HCT116 (cell line): ENCODE measurements around the gene METTL27. TPM values are rescaled to one million over a fixed set of nuclear protein-coding genes. Genes with fewer than 3 reads are reported as not detected.
A peak's percentile ranks its signal among the peaks of the same experiment; 100 is the strongest.

Experiments
- ATAC-seq: fragments of 200-7000 bp; cut with Tn5 transposase; 2 replicates; pipeline ENCODE4 v1.9.1; 2020; ENCODE audit warnings: mild to moderate bottlenecking, moderate library complexity
- BruUV-seq: library from RNA; stranded (reverse); fragments of 400-500 nt; replicated peaks from 2 replicates; lab custom pipeline; 2021; lab: Mats Ljungman, UMichigan
- CTCF ChIA-PET: fragments of 300-600 bp; sonication (Branson Sonifier 250); formaldehyde crosslinking; loops from one replicate; lab custom pipeline; 2021; ENCODE audit warnings: antibody characterized with exemption; lab: Charles Lee
- POLR2A ChIA-PET: fragments of 300-600, 350-600 bp; sonication (Branson Sonifier 250); formaldehyde crosslinking; loops from one replicate; lab custom pipeline; 2021; ENCODE audit warnings: antibody characterized with exemption; lab: Charles Lee
- RAD21 ChIA-PET, 2 experiments: fragments of 300-600 bp; sonication (Branson Sonifier 250); formaldehyde crosslinking; loops; one replicate each; lab custom pipeline; 2023; ENCODE audit warnings: low total read pairs in 2 of 2; ENCODE audit not compliant: uncharacterized antibody in 2 of 2, unreplicated experiment in 2 of 2, low non-redundant PET in 1 of 2; lab: Charles Lee
- DNase-seq: peaks from one replicate; pipeline ENCODE4 v3.0.0-alpha.2; 2010; ENCODE audit warnings: low read depth, low spot score
- H2AFZ ChIP-seq: fragments of 200-600 bp; shearing (Covaris generic), sonication (generic); 2 replicates; pipeline ENCODE4 v1.6.1; 2017; ENCODE audit warnings: low read depth, mixed run types, mixed read lengths, antibody characterized with exemption, low read length; ENCODE audit not compliant: poor library complexity, severe bottlenecking
- H3K27ac ChIP-seq: 2 replicates; pipeline ENCODE4 v1.5.1; 2012; ENCODE audit warnings: low read depth, low read length
- H3K27me3 ChIP-seq: fragments of 200-600 bp; sonication (generic); 2 replicates; pipeline ENCODE4 v1.6.1; 2016; ENCODE audit warnings: mixed run types, low read length, mixed read lengths; ENCODE audit not compliant: insufficient read depth
- H3K36me3 ChIP-seq, 2 experiments: fragments of 200-500 bp in 1 of 2; fragments of 200-600 bp in 1 of 2; sonication (Bioruptor generic) in 1 of 2; sonication (generic) in 1 of 2; 2 replicates each; pipeline versions ENCODE4 v1.5.1 to v1.6.1; 2014 to 2016; ENCODE audit warnings: low read length in 2 of 2, inconsistent platforms in 1 of 2, mixed read lengths in 1 of 2, mixed run types in 1 of 2; ENCODE audit not compliant: insufficient read depth in 2 of 2, control insufficient read depth in 1 of 2
- H3K4me1 ChIP-seq, 2 experiments: fragments of 200-600 bp in 1 of 2; sonication (generic) in 1 of 2; 2 replicates each; pipeline versions ENCODE4 v1.5.1 to v1.6.1; 2012 to 2017; ENCODE audit warnings: low read length in 2 of 2, inconsistent platforms in 1 of 2, mild to moderate bottlenecking in 1 of 2, mixed read lengths in 1 of 2, mixed run types in 1 of 2, moderate library complexity in 1 of 2; ENCODE audit not compliant: insufficient read depth in 2 of 2, control insufficient read depth in 1 of 2
- H3K4me2 ChIP-seq: fragments of 200-600 bp; sonication (generic); 2 replicates; pipeline ENCODE4 v1.6.1; 2017; ENCODE audit warnings: mixed run types, low read length, mixed read lengths
- H3K4me3 ChIP-seq, 2 experiments: fragments of 200-600 bp in 1 of 2; sonication (generic) in 1 of 2; replicated peaks in 1 of 2; 2 replicates each; pipeline ENCODE4 v1.5.1; 2011 to 2016; ENCODE audit warnings: low read length in 2 of 2, control low read depth in 1 of 2, low read depth in 1 of 2, mild to moderate bottlenecking in 1 of 2, mixed read lengths in 1 of 2, mixed run types in 1 of 2
- H3K79me2 ChIP-seq: fragments of 200-600 bp; sonication (generic); 2 replicates; pipeline ENCODE4 v1.6.1; 2017; ENCODE audit warnings: mild to moderate bottlenecking, mixed run types, low read length, moderate library complexity, mixed read lengths; ENCODE audit not compliant: insufficient read depth
- H3K9ac ChIP-seq: fragments of 200-600 bp; sonication (generic); 2 replicates; pipeline ENCODE4 v1.6.1; 2016; ENCODE audit warnings: low read length, mixed read lengths
- H3K9me2 ChIP-seq: fragments of 200-600 bp; sonication (generic), shearing (Covaris generic); 2 replicates; pipeline ENCODE4 v1.6.1; 2017; ENCODE audit warnings: mixed run types, mild to moderate bottlenecking, moderate library complexity; ENCODE audit not compliant: insufficient read depth
- H3K9me3 ChIP-seq, 2 experiments: fragments of 200-500 bp in 1 of 2; fragments of 200-600 bp in 1 of 2; sonication (Bioruptor generic) in 1 of 2; sonication (generic) in 1 of 2; 2 replicates each; pipeline ENCODE4 v1.6.1; 2014 to 2017; ENCODE audit warnings: low read length in 2 of 2, mixed read lengths in 2 of 2, inconsistent platforms in 1 of 2, low read depth in 1 of 2, mild to moderate bottlenecking in 1 of 2, mixed run types in 1 of 2, moderate library complexity in 1 of 2; ENCODE audit not compliant: control insufficient read depth in 1 of 2, insufficient read depth in 1 of 2
- H4K20me1 ChIP-seq: fragments of 200-600 bp; sonication (generic), shearing (Covaris generic); 2 replicates; pipeline ENCODE4 v1.6.1; 2017; ENCODE audit warnings: mixed run types, mild to moderate bottlenecking, moderate library complexity; ENCODE audit not compliant: insufficient read depth
- CBX3 ChIP-seq: IDR thresholded peaks from 2 replicates; pipeline ENCODE4 v1.6.1; 2012; ENCODE audit warnings: low read depth
- ELF1 ChIP-seq: IDR thresholded peaks from 2 replicates; pipeline ENCODE4 v1.6.1; 2012; ENCODE audit warnings: low read depth, borderline replicate concordance
- EZH2 ChIP-seq: fragments of 200-600 bp; sonication (generic); IDR thresholded peaks from 2 replicates; pipeline ENCODE4 v1.6.1; 2017; ENCODE audit warnings: antibody characterized with exemption, mixed run types
- EZH2phosphoT487 ChIP-seq: fragments of 200-600 bp; IDR thresholded peaks from 2 replicates; pipeline ENCODE4 v1.6.1; 2018; ENCODE audit warnings: antibody characterized with exemption, borderline replicate concordance
- FOSL1 ChIP-seq: IDR thresholded peaks from 2 replicates; pipeline ENCODE4 v1.6.1; 2012; ENCODE audit warnings: low read depth
- JUND ChIP-seq: IDR thresholded peaks from 2 replicates; pipeline ENCODE4 v1.6.1; 2012
- POLR2A ChIP-seq: IDR thresholded peaks from 2 replicates; pipeline ENCODE4 v1.7.0; 2011; ENCODE audit warnings: borderline replicate concordance; ENCODE audit not compliant: insufficient read depth, insufficient read length; ENCODE audit errors: extremely low read depth
- POLR2AphosphoS5 ChIP-seq: IDR thresholded peaks from 2 replicates; pipeline ENCODE4 v1.6.1; 2011; ENCODE audit warnings: mild to moderate bottlenecking, low read depth, low read length, moderate library complexity
- RAD21 ChIP-seq: IDR thresholded peaks from 2 replicates; pipeline ENCODE4 v1.6.1; 2012; ENCODE audit warnings: low read depth, mild to moderate bottlenecking
- SIN3A ChIP-seq: IDR thresholded peaks from 2 replicates; pipeline ENCODE4 v1.6.1; 2012; ENCODE audit warnings: low read depth
- SP1 ChIP-seq: IDR thresholded peaks from 2 replicates; pipeline ENCODE4 v1.6.1; 2012; ENCODE audit warnings: low read depth
- SRF ChIP-seq: IDR thresholded peaks from 2 replicates; pipeline ENCODE4 v1.6.1; 2012; ENCODE audit warnings: low read depth
- TCF7L2 ChIP-seq: IDR thresholded peaks from 2 replicates; pipeline ENCODE4 v1.7.0; 2011; ENCODE audit warnings: borderline replicate concordance, inconsistent platforms; ENCODE audit not compliant: insufficient read depth, insufficient read length; ENCODE audit errors: extremely low read depth
- YY1 ChIP-seq: IDR thresholded peaks from 2 replicates; pipeline ENCODE4 v1.6.1; 2011; ENCODE audit warnings: low read length, low read depth, moderate library complexity, mild to moderate bottlenecking; ENCODE audit not compliant: insufficient replicate concordance; ENCODE audit errors: extremely low read depth
- ZFX ChIP-seq: fragments of 450-650 bp; IDR thresholded peaks from 2 replicates; pipeline ENCODE4 v1.6.1; 2017
- ZNF274 ChIP-seq: fragments of 200-500 bp; sonication (Bioruptor generic); IDR thresholded peaks from 2 replicates; pipeline ENCODE4 v1.6.1; 2014; ENCODE audit warnings: mild to moderate bottlenecking, low read depth, low read length, inconsistent platforms
- intact Hi-C: fragments of 100-400 bp; cut with micrococcal nuclease; formaldehyde crosslinking; loops from 2 replicates; pipeline ENCODE4 v1.10.0; 2022
- total RNA-seq: library from RNA; stranded (reverse); gene quantifications from one replicate; pipeline ENCODE4 v1.2.1, GENCODE V29; 2021; ENCODE audit not compliant: unreplicated experiment
- TF ChIP-seq, protein P1 (sequence below): IDR thresholded peaks from 2 replicates; pipeline ENCODE4 v1.6.1; 2012
- TF ChIP-seq, protein P2 (sequence below): IDR thresholded peaks from 2 replicates; pipeline ENCODE4 v1.6.1; 2012
- TF ChIP-seq, protein P3 (sequence below): IDR thresholded peaks from 2 replicates; pipeline ENCODE4 v1.6.1; 2012; ENCODE audit warnings: low read depth
- TF ChIP-seq, protein P4 (sequence below), 3 experiments: fragments of 200-600 bp in 1 of 3; sonication (generic) in 1 of 3; IDR thresholded peaks in 2 of 3; conservative IDR thresholded peaks in 1 of 3; 2 replicates each; pipeline ENCODE4 v1.5.1; 2012 to 2017; ENCODE audit warnings: low read depth in 2 of 3, low read length in 2 of 3, antibody characterized with exemption in 1 of 3, borderline replicate concordance in 1 of 3, control low read depth in 1 of 3, mild to moderate bottlenecking in 1 of 3, mixed read lengths in 1 of 3, mixed run types in 1 of 3, moderate library complexity in 1 of 3; ENCODE audit not compliant: insufficient read depth in 1 of 3

The METTL27 gene
- total RNA-seq, 1 experiment from 2014 or later: 30.4 TPM

DNA sequence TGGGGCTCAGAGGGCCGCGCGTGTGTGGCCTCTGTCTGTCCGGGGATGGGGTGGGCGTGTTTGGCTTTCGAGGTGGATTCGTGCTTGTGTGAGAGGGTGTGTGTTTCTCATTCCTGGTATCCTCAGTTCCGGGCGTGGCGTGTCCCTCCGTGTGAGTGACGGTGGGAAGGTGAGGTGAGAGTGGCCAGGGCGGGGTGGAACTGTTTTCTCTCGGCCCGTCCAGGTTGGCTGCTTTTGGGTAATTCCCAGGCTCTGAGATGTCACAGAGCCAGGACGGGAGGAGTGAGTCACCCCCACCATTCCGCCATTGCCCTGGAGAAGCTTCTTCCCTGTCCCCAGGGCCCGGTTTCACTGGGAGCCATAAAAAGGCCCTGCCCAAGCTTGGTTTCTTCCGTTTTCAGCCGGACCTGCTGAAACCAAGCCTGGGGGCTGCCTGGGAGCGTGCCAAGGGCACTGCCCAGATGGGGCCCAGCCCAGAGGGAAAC, 32.8 kb downstream of the METTL27 start:
- ChIA-PET RAD21 (interaction anchor here (0.6 to 1.7 kb wide), 4 partner anchors 10 to 33 kb away, joined by 3 to 6 read pairs (median 3); no protein-coding TSS in a partner anchor), CTCF (interaction anchor here (0.7 to 1.9 kb wide), 4 partner anchors 10 to 33 kb away, joined by 3 to 6 read pairs (median 4); partner anchors contain the start of gene METTL27), POLR2A (interaction anchor here (1.0 to 3.9 kb wide), 9 partner anchors 11 to 75 kb away, joined by 3 to 41 read pairs (median 6); partner anchors contain the start of genes CLDN4 and METTL27)
- Histone ChIP-seq H3K9ac (peak overlapping the region; percentile 65), H3K4me2 (peak overlapping the region; percentile 76), H3K27me3 (no peaks in the 10 kb centered on the region), H3K79me2 (no peaks in the 10 kb centered on the region), H3K9me2 (no peaks in the 10 kb centered on the region), H3K36me3 (no peaks in the 10 kb centered on the region), H2AFZ (no peak overlapping the region), H4K20me1 (no peaks in the 10 kb centered on the region), H3K27ac (peak overlapping the region; percentile 85), H3K9me3 (no peaks in the 10 kb centered on the region), H3K4me3 (peak overlapping the region; percentile 45 to 52), H3K4me1 (peaks cover 43 to 71% of the 10 kb centered on the region in 2 experiments)
- TSS peak; percentile 53 for BruUV-seq
- ATAC-seq (peak; percentile 64), DNase-seq (peak; percentile 67)
- intact Hi-C loops: loop anchor here (2.0 to 5.0 kb wide), 2 partner anchors 13 to 67 kb away; no protein-coding TSS in a partner anchor
- TF ChIP-seq, protein P1, sequence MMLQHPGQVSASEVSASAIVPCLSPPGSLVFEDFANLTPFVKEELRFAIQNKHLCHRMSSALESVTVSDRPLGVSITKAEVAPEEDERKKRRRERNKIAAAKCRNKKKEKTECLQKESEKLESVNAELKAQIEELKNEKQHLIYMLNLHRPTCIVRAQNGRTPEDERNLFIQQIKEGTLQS: no peak
- TF ChIP-seq JUND (peak; percentile 79), RAD21 (peak; percentile 27; the same call in 1 of the 2 replicates), TCF7L2 (no peak), CBX3 (no peak; the same call in none of the 2 replicates), EZH2phosphoT487 (no peak), SRF (no peak), ZFX (0 out of 2 replicates have a peak, but pooled peaks have one; percentile 9), POLR2A (no peak), EZH2 (no peak), SP1 (peak; percentile 57), POLR2AphosphoS5 (peak; percentile 63), FOSL1 (peak; percentile 74), ZNF274 (no peak), ELF1 (no peak), SIN3A (no peak), YY1 (peak; percentile 89)
- TF ChIP-seq, protein P2, sequence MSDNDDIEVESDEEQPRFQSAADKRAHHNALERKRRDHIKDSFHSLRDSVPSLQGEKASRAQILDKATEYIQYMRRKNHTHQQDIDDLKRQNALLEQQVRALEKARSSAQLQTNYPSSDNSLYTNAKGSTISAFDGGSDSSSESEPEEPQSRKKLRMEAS: peak; percentile 52; the same call in 1 of the 2 replicates
- TF ChIP-seq, protein P3, sequence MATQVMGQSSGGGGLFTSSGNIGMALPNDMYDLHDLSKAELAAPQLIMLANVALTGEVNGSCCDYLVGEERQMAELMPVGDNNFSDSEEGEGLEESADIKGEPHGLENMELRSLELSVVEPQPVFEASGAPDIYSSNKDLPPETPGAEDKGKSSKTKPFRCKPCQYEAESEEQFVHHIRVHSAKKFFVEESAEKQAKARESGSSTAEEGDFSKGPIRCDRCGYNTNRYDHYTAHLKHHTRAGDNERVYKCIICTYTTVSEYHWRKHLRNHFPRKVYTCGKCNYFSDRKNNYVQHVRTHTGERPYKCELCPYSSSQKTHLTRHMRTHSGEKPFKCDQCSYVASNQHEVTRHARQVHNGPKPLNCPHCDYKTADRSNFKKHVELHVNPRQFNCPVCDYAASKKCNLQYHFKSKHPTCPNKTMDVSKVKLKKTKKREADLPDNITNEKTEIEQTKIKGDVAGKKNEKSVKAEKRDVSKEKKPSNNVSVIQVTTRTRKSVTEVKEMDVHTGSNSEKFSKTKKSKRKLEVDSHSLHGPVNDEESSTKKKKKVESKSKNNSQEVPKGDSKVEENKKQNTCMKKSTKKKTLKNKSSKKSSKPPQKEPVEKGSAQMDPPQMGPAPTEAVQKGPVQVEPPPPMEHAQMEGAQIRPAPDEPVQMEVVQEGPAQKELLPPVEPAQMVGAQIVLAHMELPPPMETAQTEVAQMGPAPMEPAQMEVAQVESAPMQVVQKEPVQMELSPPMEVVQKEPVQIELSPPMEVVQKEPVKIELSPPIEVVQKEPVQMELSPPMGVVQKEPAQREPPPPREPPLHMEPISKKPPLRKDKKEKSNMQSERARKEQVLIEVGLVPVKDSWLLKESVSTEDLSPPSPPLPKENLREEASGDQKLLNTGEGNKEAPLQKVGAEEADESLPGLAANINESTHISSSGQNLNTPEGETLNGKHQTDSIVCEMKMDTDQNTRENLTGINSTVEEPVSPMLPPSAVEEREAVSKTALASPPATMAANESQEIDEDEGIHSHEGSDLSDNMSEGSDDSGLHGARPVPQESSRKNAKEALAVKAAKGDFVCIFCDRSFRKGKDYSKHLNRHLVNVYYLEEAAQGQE: no peak
- TF ChIP-seq, protein P4, sequence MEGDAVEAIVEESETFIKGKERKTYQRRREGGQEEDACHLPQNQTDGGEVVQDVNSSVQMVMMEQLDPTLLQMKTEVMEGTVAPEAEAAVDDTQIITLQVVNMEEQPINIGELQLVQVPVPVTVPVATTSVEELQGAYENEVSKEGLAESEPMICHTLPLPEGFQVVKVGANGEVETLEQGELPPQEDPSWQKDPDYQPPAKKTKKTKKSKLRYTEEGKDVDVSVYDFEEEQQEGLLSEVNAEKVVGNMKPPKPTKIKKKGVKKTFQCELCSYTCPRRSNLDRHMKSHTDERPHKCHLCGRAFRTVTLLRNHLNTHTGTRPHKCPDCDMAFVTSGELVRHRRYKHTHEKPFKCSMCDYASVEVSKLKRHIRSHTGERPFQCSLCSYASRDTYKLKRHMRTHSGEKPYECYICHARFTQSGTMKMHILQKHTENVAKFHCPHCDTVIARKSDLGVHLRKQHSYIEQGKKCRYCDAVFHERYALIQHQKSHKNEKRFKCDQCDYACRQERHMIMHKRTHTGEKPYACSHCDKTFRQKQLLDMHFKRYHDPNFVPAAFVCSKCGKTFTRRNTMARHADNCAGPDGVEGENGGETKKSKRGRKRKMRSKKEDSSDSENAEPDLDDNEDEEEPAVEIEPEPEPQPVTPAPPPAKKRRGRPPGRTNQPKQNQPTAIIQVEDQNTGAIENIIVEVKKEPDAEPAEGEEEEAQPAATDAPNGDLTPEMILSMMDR (IDR thresholded peaks at IDR 0.05 in 2 of 3, conservative IDR thresholded peaks at IDR 0.05 in 1 of 3; ENCODE audit: borderline replicate concordance in 1 of 3, insufficient read depth in 1 of 3, low read depth in 2 of 3, low read length in 2 of 3): no peak
